ENCODE data around the gene STXBP1. TPM values are rescaled to one million over a fixed set of nuclear protein-coding genes. Genes with fewer than 3 reads are reported as not detected.

Gene STXBP1
- total and polyA plus RNA-seq, 2 of the 4 experiments (the other 2 are of a cell fraction), result 15.8 to 22.6 TPM

GRCh38 chr9:127603226-127603625 is 8.9 kb upstream of the STXBP1 start:
- intact Hi-C loops (cut with micrococcal nuclease), result no loop called here

More at GRCh38 chr9:127603226-127603625, 8.9 kb upstream of the STXBP1 start:
- CTCF ChIA-PET, result no interaction called here
- POLR2A ChIA-PET (ENCODE audit: unreplicated experiment), result no interaction called here
- H2BK5ac ChIP-seq (ENCODE audit: low read depth, low read length, poor library complexity, severe bottlenecking), result no peak overlapping the region
- H3K27ac ChIP-seq (ENCODE audit: insufficient read depth, low read length), result no peak overlapping the region
- peaks cover 6% of the 10 kb centered on the region for H3K4me1 ChIP-seq (ENCODE audit: control insufficient read depth, insufficient read depth, low read length)
- no peak overlapping the region for H2BK20ac ChIP-seq (ENCODE audit: low read depth, low read length)
- DNase-seq, result no peak
- no peak overlapping the region for H2AK9ac ChIP-seq (replicated peaks; ENCODE audit: low read depth, low read length, poor library complexity)
- WGBS, 2 experiments (ENCODE audit: extremely low coverage in 2 of 2, insufficient read length in 1 of 2), result no CpG with 5 or more reads among the region's 3 CpGs
- no peaks in the 10 kb centered on the region for H3K36me3 ChIP-seq (ENCODE audit: control insufficient read depth, insufficient read depth, low read length)
- H3K9me3 ChIP-seq (ENCODE audit: control insufficient read depth, insufficient read depth, low read length), result no peaks in the 10 kb centered on the region
- no peak overlapping the region for H3K4ac ChIP-seq (ENCODE audit: low read depth, low read length)
- H4K8ac ChIP-seq (ENCODE audit: low read depth in 2 of 2, low read length in 2 of 2), result no peak overlapping the region
- H4K5ac ChIP-seq (ENCODE audit: low read depth, low read length), result no peak overlapping the region
- H3K79me1 ChIP-seq (ENCODE audit: low read depth in 1 of 2, low read length in 2 of 2), result no peaks in the 10 kb centered on the region
- H2AFZ ChIP-seq (replicated peaks; ENCODE audit: low read length, poor library complexity), result no peak overlapping the region
- no peak overlapping the region for H3K23ac ChIP-seq (ENCODE audit: low read depth, low read length)
- no peak overlapping the region for H3K4me3 ChIP-seq (ENCODE audit: insufficient read depth, low read depth, low read length)
- no peaks in the 10 kb centered on the region for H3K27me3 ChIP-seq (ENCODE audit: control insufficient read depth, insufficient read depth, low read length)
- peaks cover 7% of the 10 kb centered on the region for H4K20me1 ChIP-seq (ENCODE audit: insufficient read depth, low read length)
- no peak overlapping the region for H2BK120ac ChIP-seq (ENCODE audit: low read depth, low read length)
- no peak overlapping the region for H3K14ac ChIP-seq (replicated peaks; ENCODE audit: low read depth, low read length)
- H3K9me1 ChIP-seq (ENCODE audit: insufficient read depth, low read length), result no peaks in the 10 kb centered on the region; the same call in 1 of the 2 replicates
- H3K18ac ChIP-seq (ENCODE audit: low read depth, low read length), result no peak overlapping the region
- dilution Hi-C loops (cut with HindIII; ENCODE audit: low sequenced_read_pairs, unreplicated experiment), result no loop called here
- no peak overlapping the region for H2AK5ac ChIP-seq (ENCODE audit: low read depth, low read length)
- H3K4me2 ChIP-seq (ENCODE audit: low read depth, low read length), result no peak overlapping the region
- no peak overlapping the region for H3K56ac ChIP-seq (ENCODE audit: extremely low read depth, insufficient read depth, low read length)
- no peak overlapping the region for H4K91ac ChIP-seq (ENCODE audit: insufficient read depth, low read depth, low read length)
- in situ Hi-C loops (cut with MboI; ENCODE audit: low sequenced_read_pairs), result no loop called here
- no peak overlapping the region for H3K9ac ChIP-seq (ENCODE audit: low read depth, low read length)
- BruUV-seq (replicated peaks), result no TSS peak
- no peak overlapping the region for H2BK15ac ChIP-seq (ENCODE audit: low read depth, low read length)
- no peak for ATAC-seq (ENCODE audit: low read depth)
- TF ChIP-seq BHLHE40 (IDR thresholded peaks at IDR 0.05; ENCODE audit: low read depth, low read length) (no peak), USF2 (IDR thresholded peaks at IDR 0.05; ENCODE audit: low read depth, low read length) (no peak), RCOR1 (IDR thresholded peaks at IDR 0.05; ENCODE audit: insufficient replicate concordance, low read length) (no peak), RFX5 (IDR thresholded peaks at IDR 0.05; ENCODE audit: low read depth, low read length) (no peak), POLR2A (IDR thresholded peaks at IDR 0.05; ENCODE audit: low read depth, low read length) (no peak), MXI1 (IDR thresholded peaks at IDR 0.05; ENCODE audit: borderline replicate concordance, low read depth, low read length) (no peak), RAD21 (IDR thresholded peaks at IDR 0.05; ENCODE audit: low read length) (no peak), SMC3 (IDR thresholded peaks at IDR 0.05; ENCODE audit: low read depth, low read length) (no peak), CTCF (conservative IDR thresholded peaks at IDR 0.05; ENCODE audit: low read depth, low read length) (no peak), CHD1 (IDR thresholded peaks at IDR 0.05; ENCODE audit: low read depth, low read length) (no peak), MAFK (IDR thresholded peaks at IDR 0.05; ENCODE audit: low read depth, low read length) (no peak), CEBPB (IDR thresholded peaks at IDR 0.05; ENCODE audit: low read depth, low read length) (no peak), MAZ (IDR thresholded peaks at IDR 0.05; ENCODE audit: borderline replicate concordance, low read depth, low read length) (no peak), NFE2L2 (IDR thresholded peaks at IDR 0.05; ENCODE audit: low read depth, low read length) (no peak), ELK1 (IDR thresholded peaks at IDR 0.05; ENCODE audit: borderline replicate concordance, low read depth, low read length) (no peak), FOS (IDR thresholded peaks at IDR 0.05; ENCODE audit: low read depth, low read length) (no peak)
